Activated CD8-positive, alpha-beta memory T cell treated with anti-CD3 and anti-CD28 coated beads, Interleukin-2, amount 50 U/mL, for 24 hours (primary cell): ENCODE data around the gene CRTC2.

ENCODE experiments used
- DNase-seq: peaks from one replicate; pipeline ENCODE4 v3.0.0-alpha.2; 2020; ENCODE audit errors: extremely low read depth

CRTC2 gene

GRCh38 chr1:153976819-153977249 is 18.4 kb upstream of the CRTC2 start:
- no peak for DNase-seq

- no peak for DNase-seq
Observed at GRCh38 chr1:153973525-153973924, 15.1 kb upstream of the CRTC2 start.

- no peak for DNase-seq
Observed at GRCh38 chr1:153973071-153973470, 14.7 kb upstream of the CRTC2 start.

GRCh38 chr1:153970346-153970745 is 11.9 kb upstream of the CRTC2 start:
- no peak for DNase-seq

GRCh38 chr1:153968972-153969371 is 10.6 kb upstream of the CRTC2 start:
- DNase-seq = no peak

- no peak for DNase-seq
Observed at GRCh38 chr1:153968408-153968807, 10.0 kb upstream of the CRTC2 start.

GRCh38 chr1:153968000-153968363 is 9.6 kb upstream of the CRTC2 start:
- no peak for DNase-seq

GRCh38 chr1:153967107-153967999 is 8.9 kb upstream of the CRTC2 start, which contains the start of gene CREB3L4:
Gene CREB3L4, plus strand, starts transcription at chr1:153967902. Its CDS starts 624 bp downstream, at chr1:153968526.
- DNase-seq = no peak

GRCh38 chr1:153963850-153964331 is 5.5 kb upstream of the CRTC2 start:
- no peak for DNase-seq

- peak; percentile 93 for DNase-seq
Observed at GRCh38 chr1:153963030-153963849, 4.8 kb upstream of the CRTC2 start, which contains the start of gene SLC39A1. Gene SLC39A1, minus strand, starts transcription at chr1:153963537. Its CDS starts 822 bp downstream, at chr1:153962715.

GRCh38 chr1:153962088-153963029 is 3.9 kb upstream of the CRTC2 start:
- no peak for DNase-seq

GRCh38 chr1:153961421-153961820 is 3.0 kb upstream of the CRTC2 start:
- no peak for DNase-seq

GRCh38 chr1:153960206-153960605 is 1.8 kb upstream of the CRTC2 start:
- no peak for DNase-seq

GRCh38 chr1:153959454-153959853 is 1.0 kb upstream of the CRTC2 start:
- no peak for DNase-seq

- DNase-seq = no peak
Observed at GRCh38 chr1:153958961-153959260, 499 bp upstream of the CRTC2 start.

- DNase-seq = no peak
Observed at GRCh38 chr1:153957744-153958110, 685 bp downstream of the CRTC2 start.

- no peak for DNase-seq
Observed at GRCh38 chr1:153956997-153957715, 1.3 kb downstream of the CRTC2 start.

GRCh38 chr1:153954826-153955225 is 3.6 kb downstream of the CRTC2 start:
- DNase-seq = no peak

GRCh38 chr1:153953859-153954365 is 4.5 kb downstream of the CRTC2 start:
- DNase-seq = no peak

- DNase-seq = no peak
Observed at GRCh38 chr1:153951801-153952200, 6.6 kb downstream of the CRTC2 start.

GRCh38 chr1:153951183-153951582 is 7.2 kb downstream of the CRTC2 start:
- DNase-seq = no peak
